OCI-LY7 (cell line): ENCODE results near the gene PRRX1.

ENCODE experiments used
- EZH2phosphoT487 ChIP-seq: fragments of 200-600 bp; sonication (generic); IDR thresholded peaks from 2 replicates; pipeline ENCODE4 v1.6.1; 2018; ENCODE audit warnings: low read depth, borderline replicate concordance, mild to moderate bottlenecking, mixed run types, antibody characterized with exemption, low read length, moderate library complexity, mixed read lengths
- TF ChIP-seq, protein P1 (sequence below): fragments of 200-600 bp; sonication (generic); conservative IDR thresholded peaks from 2 replicates; pipeline ENCODE4 v1.5.1; 2014; ENCODE audit warnings: mild to moderate bottlenecking, antibody characterized with exemption, low read length, moderate library complexity, mixed read lengths

DNA sequence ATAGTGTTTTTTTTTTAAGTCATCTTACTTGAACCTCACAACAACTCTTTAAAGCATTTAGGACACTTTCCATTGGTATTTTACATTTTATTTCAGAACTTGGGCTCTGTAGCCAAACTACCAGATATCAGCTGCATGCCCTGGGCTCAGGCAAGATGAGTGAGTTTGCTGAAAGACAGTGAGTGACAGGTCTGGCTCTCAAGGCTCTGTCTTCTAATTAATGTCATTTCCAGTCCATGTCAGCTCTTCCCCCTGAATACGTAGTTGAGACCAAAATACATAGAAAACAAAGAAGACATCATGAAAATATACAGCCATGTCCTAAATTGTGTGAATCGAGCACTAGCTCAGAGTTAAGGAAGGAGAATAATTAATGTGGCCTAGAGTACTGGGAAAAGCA, 39.7 kb downstream of the PRRX1 start:
- TF ChIP-seq, protein P1, sequence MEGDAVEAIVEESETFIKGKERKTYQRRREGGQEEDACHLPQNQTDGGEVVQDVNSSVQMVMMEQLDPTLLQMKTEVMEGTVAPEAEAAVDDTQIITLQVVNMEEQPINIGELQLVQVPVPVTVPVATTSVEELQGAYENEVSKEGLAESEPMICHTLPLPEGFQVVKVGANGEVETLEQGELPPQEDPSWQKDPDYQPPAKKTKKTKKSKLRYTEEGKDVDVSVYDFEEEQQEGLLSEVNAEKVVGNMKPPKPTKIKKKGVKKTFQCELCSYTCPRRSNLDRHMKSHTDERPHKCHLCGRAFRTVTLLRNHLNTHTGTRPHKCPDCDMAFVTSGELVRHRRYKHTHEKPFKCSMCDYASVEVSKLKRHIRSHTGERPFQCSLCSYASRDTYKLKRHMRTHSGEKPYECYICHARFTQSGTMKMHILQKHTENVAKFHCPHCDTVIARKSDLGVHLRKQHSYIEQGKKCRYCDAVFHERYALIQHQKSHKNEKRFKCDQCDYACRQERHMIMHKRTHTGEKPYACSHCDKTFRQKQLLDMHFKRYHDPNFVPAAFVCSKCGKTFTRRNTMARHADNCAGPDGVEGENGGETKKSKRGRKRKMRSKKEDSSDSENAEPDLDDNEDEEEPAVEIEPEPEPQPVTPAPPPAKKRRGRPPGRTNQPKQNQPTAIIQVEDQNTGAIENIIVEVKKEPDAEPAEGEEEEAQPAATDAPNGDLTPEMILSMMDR = no peak
- no peak for TF ChIP-seq EZH2phosphoT487
